ENCODE results near the gene CLIP4. TPM values are rescaled to one million over a fixed set of nuclear protein-coding genes. Genes with fewer than 3 reads are reported as not detected.

Gene CLIP4
- total and polyA plus RNA-seq, 2 of the 4 experiments (the other 2 are of a cell fraction): 29.7 to 66.3 TPM

GRCh38 chr2:29166242-29167039 is 51.2 kb downstream of the CLIP4 start:
- H2BK15ac ChIP-seq (ENCODE audit: low read depth, low read length): no peak overlapping the region
- no peak overlapping the region for H3K27ac ChIP-seq (ENCODE audit: insufficient read depth, low read length)
- no peak overlapping the region; the same call in 1 of the 2 replicates for H4K91ac ChIP-seq (ENCODE audit: insufficient read depth, low read depth, low read length)
- ChIA-PET POLR2A (ENCODE audit: unreplicated experiment) (no interaction called here), CTCF (no interaction called here)
- no peak overlapping the region for H3K56ac ChIP-seq (ENCODE audit: extremely low read depth, insufficient read depth, low read length)
- H3K9me3 ChIP-seq (ENCODE audit: control insufficient read depth, insufficient read depth, low read length): no peaks in the 10 kb centered on the region
- dilution Hi-C loops (cut with HindIII; ENCODE audit: low sequenced_read_pairs, unreplicated experiment) (no loop called here), intact Hi-C loops (cut with micrococcal nuclease) (no loop called here), in situ Hi-C loops (cut with MboI; ENCODE audit: low sequenced_read_pairs) (no loop called here)
- H4K20me1 ChIP-seq (ENCODE audit: insufficient read depth, low read length): no peaks in the 10 kb centered on the region
- TF ChIP-seq CEBPB (IDR thresholded peaks at IDR 0.05; ENCODE audit: low read depth, low read length) (0 out of 2 replicates have a peak, but pooled peaks have one; percentile 9), MXI1 (IDR thresholded peaks at IDR 0.05; ENCODE audit: borderline replicate concordance, low read depth, low read length) (no peak)
- no peak overlapping the region; the same call in none of the 2 replicates for H3K4ac ChIP-seq (ENCODE audit: low read depth, low read length)
- no peak overlapping the region for H4K5ac ChIP-seq (ENCODE audit: low read depth, low read length)
- no peak overlapping the region for H2AFZ ChIP-seq (replicated peaks; ENCODE audit: low read length, poor library complexity)
- no TSS peak for BruUV-seq (replicated peaks)
- peak overlapping the region; percentile 44 for H2BK5ac ChIP-seq (ENCODE audit: low read depth, low read length, poor library complexity, severe bottlenecking)
- H2AK5ac ChIP-seq (ENCODE audit: low read depth, low read length): no peak overlapping the region
- DNase-seq (peak; percentile 15), ATAC-seq (ENCODE audit: low read depth) (no peak)
- no peak overlapping the region for H3K4me3 ChIP-seq (ENCODE audit: insufficient read depth, low read depth, low read length)
- 0 out of 2 replicates have a peak overlapping the region, but pooled peaks have one; percentile 42 for H3K14ac ChIP-seq (replicated peaks; ENCODE audit: low read depth, low read length)
- H3K4me2 ChIP-seq (ENCODE audit: low read depth, low read length): no peak overlapping the region
- no peak overlapping the region for H2AK9ac ChIP-seq (replicated peaks; ENCODE audit: low read depth, low read length, poor library complexity)
- no CpG with 5 or more reads among the region's 1 CpG for WGBS, 2 experiments (ENCODE audit: extremely low coverage in 2 of 2, insufficient read length in 1 of 2)
- H3K18ac ChIP-seq (ENCODE audit: low read depth, low read length): peak overlapping the region; percentile 66
- H4K8ac ChIP-seq (ENCODE audit: low read depth in 2 of 2, low read length in 2 of 2): no peak overlapping the region; a peak in 1 of 4 replicates
- peaks cover 5% of the 10 kb centered on the region; the same call in 1 of the 2 replicates for H3K9me1 ChIP-seq (ENCODE audit: insufficient read depth, low read length)
- no peaks in the 10 kb centered on the region for H3K27me3 ChIP-seq (ENCODE audit: control insufficient read depth, insufficient read depth, low read length)
- no peak overlapping the region for H3K9ac ChIP-seq (ENCODE audit: low read depth, low read length)
- H3K4me1 ChIP-seq (ENCODE audit: control insufficient read depth, insufficient read depth, low read length): peaks cover 5% of the 10 kb centered on the region
- H3K23ac ChIP-seq (ENCODE audit: low read depth, low read length): no peak overlapping the region
- H3K36me3 ChIP-seq (ENCODE audit: control insufficient read depth, insufficient read depth, low read length): peaks cover 9% of the 10 kb centered on the region
- H2BK20ac ChIP-seq (ENCODE audit: low read depth, low read length): no peak overlapping the region
- H3K79me1 ChIP-seq (ENCODE audit: low read depth in 1 of 2, low read length in 2 of 2): peaks cover 6 to 7% of the 10 kb centered on the region in 2 experiments; a peak in 2 of 4 replicates
- H2BK120ac ChIP-seq (ENCODE audit: low read depth, low read length): no peak overlapping the region
